OCI-M2 (cell line): Measurements from ENCODE around the gene NEMP1.
"Not testable (repeated sequence)": the region's sequence is repeated elsewhere in the genome, so short reads cannot be mapped to it uniquely, and the experiment has no call there.

Experiments used
- DNase-seq: peaks from one replicate; lab custom pipeline; 2025; ENCODE audit not compliant: unreplicated experiment; lab: John Stamatoyannopoulos, UW

NEMP1 gene

GRCh38 chr12:57078519-57079404 lies at the start of gene NEMP1:
Gene NEMP1, minus strand, starts transcription at chr12:57078791. Its CDS starts 46 bp downstream, at chr12:57078745.
- DNase-seq: peak; percentile 94

GRCh38 chr12:57127726-57128518 lies 49.3 kb upstream of the NEMP1 start, which contains the start of gene LRP1:
Gene LRP1, plus strand, starts transcription at chr12:57128483. Its CDS starts 482 bp downstream, at chr12:57128965.
- DNase-seq: peak; percentile 8

GRCh38 chr12:57127101-57127725 lies 48.6 kb upstream of the NEMP1 start:
- no peak for DNase-seq

GRCh38 chr12:57126561-57126960 lies 48.0 kb upstream of the NEMP1 start:
- DNase-seq: no peak

GRCh38 chr12:57126061-57126460 lies 47.5 kb upstream of the NEMP1 start:
- no peak for DNase-seq

- DNase-seq: peak; percentile 42
Observed at GRCh38 chr12:57124261-57124877, 45.8 kb upstream of the NEMP1 start.

- DNase-seq: no peak
Observed at GRCh38 chr12:57123813-57124212, 45.2 kb upstream of the NEMP1 start.

- DNase-seq: not testable (repeated sequence)
Observed at GRCh38 chr12:57120718-57121117, 42.1 kb upstream of the NEMP1 start.

- DNase-seq: no peak
Observed at GRCh38 chr12:57119294-57120085, 40.9 kb upstream of the NEMP1 start.

- no peak for DNase-seq
Observed at GRCh38 chr12:57118711-57119271, 40.2 kb upstream of the NEMP1 start.

- DNase-seq: no peak
Observed at GRCh38 chr12:57116580-57117281, 38.1 kb upstream of the NEMP1 start.

GRCh38 chr12:57112492-57113294 lies 34.1 kb upstream of the NEMP1 start:
- DNase-seq: no peak

- no peak for DNase-seq
Observed at GRCh38 chr12:57111031-57111734, 32.6 kb upstream of the NEMP1 start, which contains the start of gene STAT6. Gene STAT6, minus strand, starts transcription at chr12:57111362. Its CDS starts 3,084 bp downstream, at chr12:57108278.

- no peak for DNase-seq
Observed at GRCh38 chr12:57110104-57111030, 31.8 kb upstream of the NEMP1 start.

- no peak for DNase-seq
Observed at GRCh38 chr12:57109207-57110103, 30.9 kb upstream of the NEMP1 start.
